HG03025 (cell line): ENCODE data around the gene MND1.
"Not testable (repeated sequence)": the region's sequence is repeated elsewhere in the genome, so short reads cannot be mapped to it uniquely, and the experiment has no call there.

ENCODE experiments used
- ATAC-seq: cut with Tn5 transposase; IDR thresholded peaks from one replicate; pipeline ENCODE4 v1.9.1; 2021; ENCODE audit warnings: mild to moderate bottlenecking, moderate library complexity; ENCODE audit not compliant: unreplicated experiment, low FRiP score

The MND1 gene

GRCh38 chr4:153394945-153395344 is 50.5 kb downstream of the MND1 start:
- no peak for ATAC-seq

DNA sequence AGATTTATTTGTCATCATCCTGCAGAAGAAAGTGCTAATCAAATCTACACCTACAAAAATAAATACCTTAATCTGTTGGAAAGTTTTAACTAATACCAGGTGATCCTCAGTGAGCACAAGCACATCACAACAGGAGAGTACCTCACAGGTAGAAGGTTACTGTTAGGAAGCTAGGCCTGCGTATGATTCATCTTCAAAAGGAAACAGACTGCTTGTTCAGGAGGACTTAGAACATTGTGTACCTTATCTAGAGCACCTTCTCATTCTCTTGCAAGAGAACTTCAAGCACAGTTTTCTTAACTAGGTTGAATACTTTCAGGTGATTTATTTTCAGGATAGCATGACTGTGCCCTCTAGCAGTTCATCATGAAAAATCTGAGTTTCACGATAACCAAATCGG is 54.2 kb downstream of the MND1 start:
- no peak for ATAC-seq

DNA sequence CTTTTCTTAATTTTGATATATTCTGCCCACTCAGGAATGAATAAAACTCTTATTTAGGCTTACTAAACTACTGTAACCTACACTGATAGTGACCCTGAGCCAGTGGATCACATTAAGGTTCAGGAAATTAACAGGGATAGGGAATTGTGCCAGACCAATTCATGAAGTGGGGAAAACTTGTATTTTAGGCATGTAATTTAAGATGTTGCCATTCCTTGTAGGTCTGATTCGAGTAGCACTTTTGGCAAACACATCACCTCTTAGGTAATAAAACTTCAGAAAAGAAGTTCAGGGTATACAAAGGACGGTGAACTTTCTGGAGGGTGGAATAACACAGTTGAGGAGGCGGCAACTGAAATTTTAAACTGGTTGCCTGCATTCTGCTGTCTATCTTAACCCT is 54.9 kb downstream of the MND1 start:
- ATAC-seq = no peak

DNA sequence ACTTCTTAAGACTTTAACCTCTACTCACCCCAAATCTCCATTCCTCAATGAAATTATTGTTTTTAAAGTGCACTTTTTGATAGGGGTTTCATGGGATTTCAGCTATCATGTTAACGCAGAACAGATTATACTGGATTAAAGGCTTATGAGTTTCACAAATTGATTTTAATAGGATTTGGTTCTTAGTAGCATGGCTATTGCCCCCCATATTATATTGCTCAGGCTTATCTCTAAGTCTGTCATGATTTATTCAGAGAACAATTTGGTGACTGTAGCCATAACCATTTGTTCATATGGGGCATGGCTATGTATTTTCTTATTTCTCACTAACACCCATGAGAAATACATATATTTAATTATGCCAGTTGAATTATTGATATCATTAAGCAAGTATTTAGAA is 57.0 kb downstream of the MND1 start:
- no peak for ATAC-seq

DNA sequence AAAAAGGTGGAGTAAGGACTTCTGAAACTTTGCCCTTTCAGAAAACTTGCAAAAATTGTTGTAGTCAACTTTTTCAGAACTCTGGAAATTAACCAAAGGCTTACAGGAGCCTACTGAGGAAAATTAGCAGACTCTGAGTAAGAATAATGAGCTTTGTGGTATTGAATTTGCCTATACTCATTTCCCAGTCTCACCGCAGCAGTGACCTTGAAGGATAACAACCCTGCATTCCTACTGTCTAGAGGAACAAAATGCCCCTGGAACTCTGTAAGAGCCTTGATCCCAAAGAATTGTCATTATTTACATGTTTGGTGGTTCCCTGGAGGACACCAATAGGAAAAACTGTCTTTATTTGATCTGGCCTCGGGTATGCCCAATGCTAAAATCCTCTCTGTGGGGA is 57.9 kb downstream of the MND1 start:
- no peak for ATAC-seq

- no peak for ATAC-seq
Observed at GRCh38 chr4:153403726-153404125, 59.2 kb downstream of the MND1 start.

GRCh38 chr4:153407906-153408305 is 63.4 kb downstream of the MND1 start:
- ATAC-seq = no peak

DNA sequence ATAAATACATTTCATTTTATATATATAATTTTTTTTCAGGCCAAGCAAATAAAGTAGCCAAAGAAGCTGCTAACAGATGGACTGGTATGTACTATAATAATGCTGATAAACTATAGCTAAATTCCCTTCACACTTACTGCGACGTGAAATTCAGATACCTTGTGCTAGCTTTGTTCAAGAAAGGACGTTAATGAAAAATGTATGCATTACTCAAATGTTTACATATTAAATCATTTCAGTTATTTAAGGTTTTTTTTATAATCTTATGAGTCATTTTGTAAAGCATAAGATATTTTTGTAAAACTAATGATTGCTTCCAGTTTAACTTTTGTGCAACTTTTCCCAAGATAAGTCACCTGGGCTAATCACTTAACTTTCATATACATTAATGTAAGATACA is 64.4 kb downstream of the MND1 start:
- no peak for ATAC-seq

DNA sequence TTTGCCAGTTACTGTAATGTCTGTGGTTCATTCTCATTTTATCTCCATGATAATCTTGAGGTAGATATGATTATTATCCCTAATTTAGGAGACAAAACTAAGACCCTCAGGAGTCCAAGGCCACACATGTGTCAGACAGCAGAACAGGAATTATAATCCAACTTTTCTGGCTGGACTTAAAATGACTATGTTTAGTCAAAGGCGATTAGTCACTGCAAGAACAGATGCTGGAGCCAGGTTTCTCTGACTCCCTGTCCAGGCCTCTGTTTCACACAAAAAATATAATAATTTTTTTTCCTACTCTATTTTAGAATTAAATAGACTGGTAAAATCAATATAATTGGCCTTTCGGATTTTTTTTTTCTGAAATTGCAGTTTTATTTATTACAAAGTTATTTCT is 64.9 kb downstream of the MND1 start:
- no peak for ATAC-seq

DNA sequence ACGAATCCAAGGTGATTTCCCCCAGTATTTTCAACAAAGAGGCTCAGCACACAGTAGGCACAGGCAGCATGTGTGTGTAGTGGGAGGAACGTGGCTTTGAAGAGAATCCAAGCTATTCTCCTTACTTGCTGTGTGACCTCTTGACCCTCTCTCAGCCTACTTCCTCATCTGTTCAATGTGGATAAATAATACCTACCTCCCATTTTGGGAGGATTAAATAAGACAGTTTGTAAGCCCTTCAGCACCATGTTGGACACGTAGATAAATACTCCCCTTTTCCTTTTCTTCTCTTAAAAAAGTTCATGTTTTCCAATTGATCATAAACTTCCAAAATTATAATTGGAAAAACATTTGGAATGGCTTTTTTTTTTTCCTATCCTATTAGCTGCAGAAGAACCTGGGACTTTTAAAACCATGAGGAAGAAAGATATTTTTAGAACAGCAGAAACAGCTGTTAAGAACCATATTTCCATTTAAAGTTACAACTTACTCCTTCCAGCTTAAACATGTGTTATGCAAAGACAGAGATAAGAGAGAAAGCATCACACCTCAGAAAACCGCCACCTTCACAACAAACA is 65.5 kb downstream of the MND1 start:
- no peak for ATAC-seq

GRCh38 chr4:153413842-153414241 is 69.4 kb downstream of the MND1 start:
- ATAC-seq = no peak

DNA sequence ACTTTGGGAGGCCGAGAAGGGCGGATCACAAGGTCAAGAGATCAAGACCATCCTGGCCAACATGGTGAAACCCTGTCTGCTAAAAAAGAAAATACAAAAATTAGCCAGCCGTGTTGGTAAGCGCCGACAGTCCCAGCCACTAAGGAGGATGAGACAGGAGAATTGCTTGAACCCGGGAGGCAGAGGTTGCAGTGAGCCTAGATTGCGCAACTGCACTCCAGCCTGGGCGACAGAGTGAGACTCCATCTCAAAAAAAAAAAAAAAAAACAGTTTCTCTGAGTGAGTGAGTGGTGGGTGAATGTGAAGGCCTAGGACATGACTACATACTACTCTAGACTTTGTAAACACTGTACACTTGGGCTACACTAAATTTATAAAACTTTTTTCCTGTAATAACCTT is 72.0 kb downstream of the MND1 start:
- ATAC-seq = not testable (repeated sequence)

- ATAC-seq = no peak
Observed at GRCh38 chr4:153418121-153418520, 73.6 kb downstream of the MND1 start.

DNA sequence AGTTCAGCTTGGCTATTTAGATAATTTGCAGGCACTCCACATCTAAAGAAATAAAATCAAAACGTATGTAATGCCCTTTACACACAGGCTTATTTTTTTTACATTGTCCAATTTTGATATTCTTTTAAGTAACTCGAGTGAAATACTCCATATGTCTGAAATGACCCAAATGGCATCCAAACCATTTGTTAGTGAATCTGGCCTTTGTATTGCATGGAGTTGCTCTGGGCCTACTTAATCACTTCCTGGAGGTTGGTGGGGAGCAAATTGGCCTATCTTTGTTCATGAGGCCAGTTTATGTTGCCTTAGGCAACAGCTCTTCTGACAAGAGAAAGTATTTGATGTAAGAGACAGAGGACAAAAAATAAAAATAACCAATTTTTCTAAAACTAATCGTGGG is 74.1 kb downstream of the MND1 start:
- no peak for ATAC-seq

- ATAC-seq = no peak
Observed at GRCh38 chr4:153419029-153419428, 74.5 kb downstream of the MND1 start.

DNA sequence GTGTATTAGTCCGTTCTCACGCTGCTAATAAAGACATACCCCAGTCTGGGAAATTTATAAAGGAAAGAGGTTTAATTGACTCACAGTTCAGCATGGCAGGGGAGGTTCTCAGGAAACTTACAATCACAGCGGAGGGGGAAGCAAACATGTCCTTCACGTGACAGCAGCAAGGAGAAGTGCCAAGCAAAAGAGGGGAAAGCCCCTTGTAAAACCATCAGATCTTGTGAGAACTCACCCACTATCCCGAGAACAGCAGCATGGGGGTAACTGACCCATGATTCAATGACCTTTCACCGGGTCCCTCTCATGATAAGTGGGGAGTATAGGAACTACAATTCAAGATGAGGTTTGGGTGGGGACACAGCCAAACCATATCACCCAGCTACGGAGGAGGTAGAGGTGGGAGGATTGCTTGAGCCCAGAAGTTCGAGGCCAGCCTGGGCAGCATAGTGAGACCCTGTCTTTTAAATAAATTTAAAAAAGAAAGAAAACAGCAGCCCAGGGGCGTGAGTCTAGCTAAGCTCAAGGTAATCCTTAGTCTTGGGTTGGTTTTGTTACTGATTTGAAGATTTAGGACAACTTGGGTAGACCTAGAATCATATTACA is 75.3 kb downstream of the MND1 start:
- ATAC-seq = no peak

DNA sequence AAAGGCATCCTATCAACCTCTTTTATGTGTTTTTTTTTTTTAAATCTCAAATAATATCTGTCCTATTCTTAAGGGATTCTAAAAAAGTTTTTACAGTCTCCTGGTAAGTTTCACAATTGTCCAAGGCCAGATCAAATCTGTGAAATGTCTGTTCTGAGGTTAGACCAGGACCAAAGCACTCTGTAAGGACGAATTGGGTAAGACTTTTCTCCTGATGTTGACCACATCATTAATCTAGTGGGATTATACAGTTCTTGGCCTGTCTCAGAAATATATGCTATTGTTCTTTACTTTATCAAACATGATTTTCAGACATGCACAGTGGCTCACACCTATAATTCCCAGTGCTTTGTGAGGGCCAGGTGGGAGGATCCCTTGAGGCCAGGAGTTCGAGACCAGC is 75.9 kb downstream of the MND1 start:
- ATAC-seq = no peak

- ATAC-seq = no peak
Observed at GRCh38 chr4:153421941-153422340, 77.5 kb downstream of the MND1 start.

- ATAC-seq = no peak
Observed at GRCh38 chr4:153426207-153426885, 81.9 kb downstream of the MND1 start.

GRCh38 chr4:153427363-153428071 is 83.0 kb downstream of the MND1 start:
- ATAC-seq = no peak

DNA sequence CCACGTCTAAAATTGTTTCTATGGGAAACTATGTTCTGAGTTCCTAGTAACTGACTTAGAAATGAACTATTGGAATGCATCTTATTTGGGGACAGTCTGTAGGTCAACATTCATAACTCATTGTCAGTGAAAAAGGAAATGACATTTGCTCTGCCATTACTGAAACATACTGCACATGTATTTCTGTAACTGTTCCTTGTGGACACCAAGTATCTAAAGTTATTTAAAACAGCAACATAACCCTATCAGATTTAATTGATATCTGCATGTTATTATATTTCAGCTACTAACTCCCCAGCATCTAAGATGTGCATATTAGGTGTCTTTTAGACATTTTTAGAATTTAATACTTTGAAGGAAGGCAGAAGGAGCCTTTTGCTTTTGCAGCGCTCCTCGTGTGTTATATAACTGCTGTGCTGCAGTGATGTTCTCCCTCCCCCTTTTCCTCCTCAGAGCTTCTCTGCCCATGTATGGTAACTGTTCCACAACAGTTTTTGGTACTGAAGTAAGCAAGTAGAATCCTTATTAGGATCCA is 84.5 kb downstream of the MND1 start:
- no peak for ATAC-seq
